K562 (cell line): ENCODE data around the gene LIMS2.

ENCODE experiments used
- ARNT ChIP-seq, 2 experiments: fragments of 450-650 bp; IDR thresholded peaks; 2 replicates each; pipeline ENCODE4 v1.6.1; 2016; ENCODE audit warnings: mild to moderate bottlenecking in 1 of 2
- CREB3 ChIP-seq: fragments of 450-650 bp; conservative IDR thresholded peaks from 2 replicates; pipeline ENCODE4 v1.6.1; 2016; ENCODE audit warnings: missing genetic modification characterization, low read depth, mild to moderate bottlenecking, missing compliant biosample characterization, moderate library complexity
- CTCF ChIP-seq, 3 experiments: IDR thresholded peaks in 2 of 3; conservative IDR thresholded peaks in 1 of 3; 2 replicates each; pipeline ENCODE4 v1.5.1; 2011 to 2012; ENCODE audit warnings: low read length in 3 of 3, mild to moderate bottlenecking in 3 of 3, control low read depth in 2 of 3, improper control_type of control experiment in 1 of 3, inconsistent platforms in 1 of 3, low read depth in 1 of 3, mixed read lengths in 1 of 3, moderate library complexity in 1 of 3; ENCODE audit not compliant: insufficient read depth in 2 of 3
- ELF1 ChIP-seq: fragments of 200-800 bp; sonication (Bioruptor generic); IDR thresholded peaks from 2 replicates; pipeline ENCODE4 v1.6.1; 2016; ENCODE audit warnings: missing genetic modification characterization, missing compliant biosample characterization
- JUND ChIP-seq, 2 experiments: IDR thresholded peaks; 2 replicates in 1 of 2; 3 replicates in 1 of 2; pipeline ENCODE4 v1.6.1; 2011; ENCODE audit warnings: borderline replicate concordance in 2 of 2, low read depth in 2 of 2, low read length in 2 of 2, improper control_type of control experiment in 1 of 2, missing biosample characterization in 1 of 2, missing genetic modification characterization in 1 of 2, missing genetic modification reagents in 1 of 2
- MAFK ChIP-seq: IDR thresholded peaks from 2 replicates; pipeline ENCODE4 v1.6.1; 2011; ENCODE audit warnings: low read length, improper control_type of control experiment
- YY1 ChIP-seq, 3 experiments: IDR thresholded peaks; 2 replicates each; pipeline ENCODE4 v1.6.1; 2011; ENCODE audit warnings: low read length in 2 of 3, mild to moderate bottlenecking in 2 of 3, moderate library complexity in 2 of 3, borderline replicate concordance in 1 of 3, control low read depth in 1 of 3, low read depth in 1 of 3; ENCODE audit not compliant: insufficient read depth in 3 of 3, insufficient replicate concordance in 2 of 3, control insufficient read depth in 1 of 3, insufficient read length in 1 of 3; ENCODE audit errors: extremely low read depth in 1 of 3
- ZNF780A ChIP-seq: fragments of 250-450 bp; sonication (Bioruptor Pico); IDR thresholded peaks from 2 replicates; pipeline ENCODE4 v1.5.0; 2021; ENCODE audit warnings: mild to moderate bottlenecking

GRCh38 chr2:127631997-127632581 is 43.2 kb downstream of the LIMS2 start:
- TF ChIP-seq CTCF (IDR thresholded peaks at IDR 0.05 in 2 of 3, conservative IDR thresholded peaks at IDR 0.05 in 1 of 3; ENCODE audit: insufficient read depth in 2 of 3, low read depth in 1 of 3, low read length in 3 of 3) (no peak), ARNT (IDR thresholded peaks at IDR 0.05) (no peak), YY1 (IDR thresholded peaks at IDR 0.05; ENCODE audit: borderline replicate concordance in 1 of 3, control insufficient read depth in 1 of 3, extremely low read depth in 1 of 3, insufficient read depth in 3 of 3, insufficient read length in 1 of 3, insufficient replicate concordance in 2 of 3, low read depth in 1 of 3, low read length in 2 of 3) (no peak), MAFK (no peak), ZNF780A (no peak), JUND (IDR thresholded peaks at IDR 0.05; ENCODE audit: borderline replicate concordance, low read depth, low read length) (no peak), JUND (tag; IDR thresholded peaks at IDR 0.05; ENCODE audit: borderline replicate concordance, low read depth, low read length) (no peak), CREB3 (tag) (no peak), ELF1 (tag) (no peak)
